ENCODE data around the gene PICALM.

DNA sequence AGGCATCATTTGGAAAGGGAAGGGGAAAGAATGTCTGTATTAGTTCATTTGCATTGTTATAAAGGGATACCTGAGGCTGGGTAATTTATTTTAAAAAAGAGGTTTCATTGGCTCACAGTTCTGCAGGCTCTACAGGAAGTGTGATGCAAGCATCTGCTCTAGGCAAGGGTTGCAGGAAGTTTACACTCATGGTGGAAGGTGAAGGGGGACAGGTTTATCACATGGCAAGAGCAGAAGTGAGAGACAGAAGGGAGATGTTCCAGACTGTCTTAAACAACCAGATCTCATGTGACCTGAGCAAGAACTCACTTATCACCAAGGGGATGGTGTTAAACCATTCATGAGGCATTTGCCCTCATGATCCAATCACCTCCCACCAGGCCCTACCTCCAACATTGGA lies 123.1 kb downstream of the PICALM start:
- TF ChIP-seq, protein P1, sequence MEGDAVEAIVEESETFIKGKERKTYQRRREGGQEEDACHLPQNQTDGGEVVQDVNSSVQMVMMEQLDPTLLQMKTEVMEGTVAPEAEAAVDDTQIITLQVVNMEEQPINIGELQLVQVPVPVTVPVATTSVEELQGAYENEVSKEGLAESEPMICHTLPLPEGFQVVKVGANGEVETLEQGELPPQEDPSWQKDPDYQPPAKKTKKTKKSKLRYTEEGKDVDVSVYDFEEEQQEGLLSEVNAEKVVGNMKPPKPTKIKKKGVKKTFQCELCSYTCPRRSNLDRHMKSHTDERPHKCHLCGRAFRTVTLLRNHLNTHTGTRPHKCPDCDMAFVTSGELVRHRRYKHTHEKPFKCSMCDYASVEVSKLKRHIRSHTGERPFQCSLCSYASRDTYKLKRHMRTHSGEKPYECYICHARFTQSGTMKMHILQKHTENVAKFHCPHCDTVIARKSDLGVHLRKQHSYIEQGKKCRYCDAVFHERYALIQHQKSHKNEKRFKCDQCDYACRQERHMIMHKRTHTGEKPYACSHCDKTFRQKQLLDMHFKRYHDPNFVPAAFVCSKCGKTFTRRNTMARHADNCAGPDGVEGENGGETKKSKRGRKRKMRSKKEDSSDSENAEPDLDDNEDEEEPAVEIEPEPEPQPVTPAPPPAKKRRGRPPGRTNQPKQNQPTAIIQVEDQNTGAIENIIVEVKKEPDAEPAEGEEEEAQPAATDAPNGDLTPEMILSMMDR (conservative IDR thresholded peaks at IDR 0.05; ENCODE audit: low read length): no peak
- no peak for TF ChIP-seq EZH2phosphoT487 (IDR thresholded peaks at IDR 0.05; ENCODE audit: borderline replicate concordance)

Measured in Loucy (cell line).